Psoas muscle (tissue), 8 donors: ENCODE data around the gene EXOC3L2. TPM values are rescaled to one million over a fixed set of nuclear protein-coding genes. Genes with fewer than 3 reads are reported as not detected.

Experiments
- ATAC-seq, 4 donors: fragments of 200-7000 bp; cut with Tn5 transposase; one replicate each; pipeline ENCODE4 v1.9.1; 2020; ENCODE audit warnings: moderate library complexity in 3 of 4, mild to moderate bottlenecking in 2 of 4
- DNase-seq, 2 donors: peaks; one replicate each; pipeline ENCODE4 v3.0.0-alpha.2; 2020
- H3K27ac ChIP-seq: fragments of 200-600 bp; one replicate; pipeline ENCODE4 v1.8.0; 2022
- H3K27me3 ChIP-seq, 3 donors: fragments of 200-600 bp in 1 of 3; one replicate each; pipeline versions ENCODE4 v1.6.1 to v1.8.0; 2013 to 2022; ENCODE audit warnings: low read length in 2 of 3, mild to moderate bottlenecking in 2 of 3, moderate library complexity in 1 of 3; ENCODE audit not compliant: insufficient read depth in 3 of 3
- H3K36me3 ChIP-seq, 2 donors: fragments of 200-600 bp in 1 of 2; one replicate each; pipeline versions ENCODE4 v1.6.1 to v1.8.0; 2013 to 2022; ENCODE audit warnings: low read depth in 1 of 2, mild to moderate bottlenecking in 1 of 2, moderate library complexity in 1 of 2; ENCODE audit not compliant: insufficient read depth in 1 of 2
- H3K4me1 ChIP-seq: fragments of 200-600 bp; one replicate; pipeline ENCODE4 v1.8.0; 2022
- H3K4me3 ChIP-seq: fragments of 200-600 bp; one replicate; pipeline ENCODE4 v1.8.0; 2022; ENCODE audit warnings: mild to moderate bottlenecking
- H3K9me3 ChIP-seq: fragments of 200-600 bp; one replicate; pipeline ENCODE4 v1.8.0; 2022
- WGBS, 3 donors: extraction: QIAGEN DNeasy Blood & Tissue Kit; methylation state at CpG; one replicate each; pipeline versions ENCODE4 v1.1.6 to v1.1.7; 2013; 5-methylcytosine and 5-hydroxymethylcytosine counted together
- intact Hi-C, 2 donors: fragments of 100-400 bp; cut with DNase I; formaldehyde crosslinking; loops; one replicate each; pipeline versions ENCODE4 v1.11.0 to v1.14.2; 2022
- polyA plus RNA-seq, 3 donors: library from polyadenylated mRNA; stranded (reverse); fragments of 200-250 nt; gene quantifications; one replicate each; pipeline ENCODE4 v1.2.3, GENCODE V29; 2013
- total RNA-seq, 4 donors: library from RNA; stranded (reverse); fragmentation: NEBNext Ultra II Directional in 2 of 4; extraction: Animal tissue kit (Norgen Biotek cat#: 25700) in 2 of 4; gene quantifications; one replicate each; pipeline versions ENCODE4 v1.2.1 to v1.2.4, GENCODE V29; 2021 to 2023
- TF ChIP-seq, protein P1 (sequence below): fragments of 200-600 bp; IDR thresholded peaks from one replicate; pipeline ENCODE4 v1.8.0; 2022; ENCODE audit warnings: antibody characterized with exemption
- donor health status: healthy with polysubstance abuse.
- donor health status: DM: no; HTN: no; CAD: no; lungs with moderate emphysema.
- donor health status: Bipolar disorder and iron deficiency.
- donor health status: healthy.
- donor health status: DM: yes; HTN: yes; CAD: no.
- donor health status: DM: no; HTN: no; CAD: no.
- donor health status: DM: no; HTN: no; CAD: no.
- donor health status: DM: yes; HTN: yes; CAD: no.

Gene EXOC3L2
- total and polyA plus RNA-seq, 7 donors = 0.17 to 1.3 (median 0.62) TPM

DNA sequence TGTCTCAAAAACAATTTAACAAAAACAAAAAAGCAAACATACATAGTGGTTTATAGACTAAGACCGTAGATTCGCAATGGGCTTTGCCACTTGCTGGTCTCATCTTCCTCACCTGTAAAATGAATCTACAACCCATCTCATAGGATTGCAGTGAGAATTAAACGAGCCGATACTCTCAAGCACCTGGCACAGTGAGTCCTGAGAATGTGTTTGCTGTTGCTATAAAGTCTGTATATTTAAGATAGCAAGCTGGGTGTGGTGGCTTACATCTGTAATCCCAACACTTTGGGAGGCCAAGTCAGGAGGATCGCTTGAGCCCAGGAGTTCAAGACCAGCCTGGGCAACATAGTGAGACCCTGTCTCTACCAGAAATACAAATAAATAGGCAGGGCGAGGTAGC lies 22.5 kb downstream of the EXOC3L2 start:
- intact Hi-C loops = no loop called here
- 92% methylated on average over 6 of the region's 6 CpGs for WGBS, 3 donors

DNA sequence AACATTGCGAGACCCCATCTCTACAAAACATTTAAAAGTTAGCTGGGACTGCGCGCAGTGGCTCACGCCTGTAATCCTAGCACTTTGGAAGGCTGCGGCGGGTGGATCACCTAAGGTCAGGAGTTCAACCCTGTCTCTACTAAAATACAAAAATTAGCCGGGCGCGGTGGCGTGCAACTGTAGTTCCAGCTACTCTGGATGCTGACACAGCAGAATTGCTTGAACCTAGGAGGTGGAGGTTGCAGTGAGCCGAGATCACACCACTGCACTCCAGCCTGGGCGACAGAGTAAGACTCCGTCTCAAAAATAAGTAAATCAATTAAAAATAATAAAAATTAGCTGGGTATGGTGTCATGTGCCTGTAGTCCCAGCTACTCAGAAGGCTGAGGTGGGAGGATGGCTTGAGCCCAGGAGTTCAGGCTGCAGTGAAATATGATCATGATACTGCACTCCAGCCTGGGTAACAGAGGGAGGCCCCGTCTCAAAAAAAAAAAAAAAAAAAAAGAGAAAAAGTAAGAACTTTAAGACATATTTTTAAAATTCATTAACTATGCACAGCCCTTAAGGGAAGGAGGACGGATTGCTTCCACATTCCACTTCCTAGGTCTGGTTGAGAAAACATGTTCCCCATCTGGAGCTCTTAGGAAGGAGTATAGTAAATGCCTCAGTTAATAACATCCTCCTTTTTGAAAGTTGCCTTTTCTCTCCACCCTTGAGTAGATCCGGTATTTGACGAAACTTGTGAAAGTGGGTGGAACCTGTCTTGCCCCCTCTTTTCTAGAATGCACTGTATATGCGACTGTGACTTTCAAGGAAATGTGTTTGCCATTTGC lies 26.1 kb downstream of the EXOC3L2 start:
- TF ChIP-seq, protein P1, sequence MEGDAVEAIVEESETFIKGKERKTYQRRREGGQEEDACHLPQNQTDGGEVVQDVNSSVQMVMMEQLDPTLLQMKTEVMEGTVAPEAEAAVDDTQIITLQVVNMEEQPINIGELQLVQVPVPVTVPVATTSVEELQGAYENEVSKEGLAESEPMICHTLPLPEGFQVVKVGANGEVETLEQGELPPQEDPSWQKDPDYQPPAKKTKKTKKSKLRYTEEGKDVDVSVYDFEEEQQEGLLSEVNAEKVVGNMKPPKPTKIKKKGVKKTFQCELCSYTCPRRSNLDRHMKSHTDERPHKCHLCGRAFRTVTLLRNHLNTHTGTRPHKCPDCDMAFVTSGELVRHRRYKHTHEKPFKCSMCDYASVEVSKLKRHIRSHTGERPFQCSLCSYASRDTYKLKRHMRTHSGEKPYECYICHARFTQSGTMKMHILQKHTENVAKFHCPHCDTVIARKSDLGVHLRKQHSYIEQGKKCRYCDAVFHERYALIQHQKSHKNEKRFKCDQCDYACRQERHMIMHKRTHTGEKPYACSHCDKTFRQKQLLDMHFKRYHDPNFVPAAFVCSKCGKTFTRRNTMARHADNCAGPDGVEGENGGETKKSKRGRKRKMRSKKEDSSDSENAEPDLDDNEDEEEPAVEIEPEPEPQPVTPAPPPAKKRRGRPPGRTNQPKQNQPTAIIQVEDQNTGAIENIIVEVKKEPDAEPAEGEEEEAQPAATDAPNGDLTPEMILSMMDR = no peak
- Histone ChIP-seq H3K9me3 (no peaks in the 10 kb centered on the region), H3K27me3 (peaks cover 0 to 43% (median 12%) of the 10 kb centered on the region in 3 donors), H3K36me3 (no peaks in the 10 kb centered on the region), H3K4me1 (no peaks in the 10 kb centered on the region), H3K4me3 (no peak overlapping the region), H3K27ac (no peak overlapping the region)
- no peak for DNase-seq
- 33 to 46% (median 44%) methylated on average over 18 of the region's 18 CpGs for WGBS, 3 donors
- intact Hi-C loops = no loop called here
- no peak for ATAC-seq

More for the DNA sequence above, 22.5 kb downstream of the EXOC3L2 start:
- Histone ChIP-seq H3K4me3 (no peak overlapping the region), H3K9me3 (no peaks in the 10 kb centered on the region), H3K27ac (no peak overlapping the region), H3K4me1 (no peaks in the 10 kb centered on the region), H3K36me3 (no peaks in the 10 kb centered on the region), H3K27me3 (peaks cover 0 to 19% (median 2%) of the 10 kb centered on the region in 3 donors)
- TF ChIP-seq, protein P1 = no peak
- ATAC-seq (no peak), DNase-seq (no peak)

DNA sequence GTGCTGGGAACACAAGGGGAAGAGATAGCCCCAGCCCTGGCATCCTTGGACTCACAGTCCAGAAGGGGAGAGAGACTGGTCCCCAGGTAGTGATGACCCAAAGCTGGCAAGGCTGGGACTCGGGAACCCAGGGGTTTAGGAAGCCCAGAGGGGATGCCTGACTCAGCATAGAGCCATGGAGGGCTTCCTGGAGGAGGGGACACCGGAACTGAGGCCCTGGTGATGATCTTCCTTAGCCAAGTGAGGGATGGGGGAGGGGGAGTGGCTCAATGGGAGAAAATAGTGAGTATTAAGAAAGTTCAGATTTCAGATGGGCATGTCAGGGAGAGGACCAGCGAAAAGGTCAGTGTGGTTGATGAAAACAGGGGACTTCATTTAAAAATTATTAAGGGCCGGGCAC lies 26.8 kb downstream of the EXOC3L2 start:
- 39 to 50% (median 42%) methylated on average over 4 of the region's 4 CpGs for WGBS, 3 donors
- Histone ChIP-seq H3K36me3 (no peaks in the 10 kb centered on the region), H3K27ac (no peak overlapping the region), H3K4me3 (no peak overlapping the region), H3K4me1 (no peaks in the 10 kb centered on the region), H3K9me3 (no peaks in the 10 kb centered on the region), H3K27me3 (peaks cover 0 to 39% (median 12%) of the 10 kb centered on the region in 3 donors)
- intact Hi-C loops = no loop called here
- ATAC-seq = no peak
- TF ChIP-seq, protein P1 = no peak
- no peak for DNase-seq

DNA sequence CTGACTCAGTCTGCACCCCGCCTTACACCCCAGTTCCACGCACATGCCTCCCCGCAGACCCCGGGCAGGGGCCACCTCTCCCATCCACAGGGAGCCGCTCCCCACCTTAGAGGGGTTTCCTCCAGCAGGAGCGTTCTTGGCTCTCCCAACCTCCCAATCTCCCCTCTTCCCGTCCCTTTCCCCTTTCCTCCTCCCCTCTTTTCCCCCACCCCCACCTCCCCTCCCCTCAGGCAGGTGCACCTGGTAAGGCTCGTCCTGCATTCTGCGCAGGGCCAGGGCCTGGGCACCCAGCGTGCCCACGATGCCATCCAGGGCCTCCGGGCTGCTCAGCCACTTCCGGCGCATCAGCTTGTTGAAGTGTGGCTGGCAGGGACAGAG lies 27.3 kb downstream of the EXOC3L2 start:
- Histone ChIP-seq H3K4me3 (no peak overlapping the region), H3K27me3 (peaks cover 0 to 39% (median 12%) of the 10 kb centered on the region in 3 donors), H3K9me3 (no peaks in the 10 kb centered on the region), H3K27ac (no peak overlapping the region), H3K4me1 (no peaks in the 10 kb centered on the region), H3K36me3 (no peaks in the 10 kb centered on the region)
- WGBS, 3 donors = 29 to 42% (median 34%) methylated on average over 13 to 14 of the region's 14 CpGs
- DNase-seq (no peak), ATAC-seq (peak in 1 of 4 donors; percentile 13)
- intact Hi-C loops = no loop called here
- TF ChIP-seq, protein P1 = no peak
